Measurements from ENCODE around the gene PKIG.

Gene PKIG

GRCh38 chr20:44619294-44619693 lies 36.9 kb downstream of the PKIG start:
- no peak for DNase-seq (ENCODE audit: low read depth in 2 of 2)

- DNase-seq (ENCODE audit: low read depth in 2 of 2), result no peak
These were observed 37.7 kb downstream of the PKIG start for GRCh38 chr20:44620030-44620429.

GRCh38 chr20:44621325-44621724 lies 38.9 kb downstream of the PKIG start:
- no peak for DNase-seq (ENCODE audit: low read depth in 2 of 2)

GRCh38 chr20:44621939-44622338 lies 39.6 kb downstream of the PKIG start:
- no peak for DNase-seq (ENCODE audit: low read depth in 2 of 2)

GRCh38 chr20:44622501-44623270 lies 40.3 kb downstream of the PKIG start:
- no peak for DNase-seq (ENCODE audit: low read depth in 2 of 2)

- no peak for DNase-seq (ENCODE audit: low read depth in 2 of 2)
These were observed 41.8 kb downstream of the PKIG start for GRCh38 chr20:44624152-44624551.

- no peak for DNase-seq (ENCODE audit: low read depth in 2 of 2)
These were observed 42.4 kb downstream of the PKIG start for GRCh38 chr20:44624743-44625271.

GRCh38 chr20:44625361-44625760 lies 43.0 kb downstream of the PKIG start:
- DNase-seq (ENCODE audit: low read depth in 2 of 2), result no peak

- DNase-seq (ENCODE audit: low read depth in 2 of 2), result no peak
These were observed 43.9 kb downstream of the PKIG start for GRCh38 chr20:44626278-44626677.

GRCh38 chr20:44627364-44628010 lies 45.1 kb downstream of the PKIG start:
- no peak for DNase-seq (ENCODE audit: low read depth in 2 of 2)

- DNase-seq (ENCODE audit: low read depth in 2 of 2), result no peak
These were observed 46.6 kb downstream of the PKIG start for GRCh38 chr20:44629017-44629385.

- DNase-seq (ENCODE audit: low read depth in 2 of 2), result no peak
These were observed 47.2 kb downstream of the PKIG start for GRCh38 chr20:44629542-44629941.

GRCh38 chr20:44630297-44630696 lies 47.9 kb downstream of the PKIG start:
- DNase-seq (ENCODE audit: low read depth in 2 of 2), result no peak

- DNase-seq (ENCODE audit: low read depth in 2 of 2), result no peak
These were observed 49.8 kb downstream of the PKIG start for GRCh38 chr20:44632103-44632752.

- no peak for DNase-seq (ENCODE audit: low read depth in 2 of 2)
These were observed 50.9 kb downstream of the PKIG start for GRCh38 chr20:44633187-44633810.

- no peak for DNase-seq (ENCODE audit: low read depth in 2 of 2)
These were observed 51.7 kb downstream of the PKIG start for GRCh38 chr20:44633872-44634600.

GRCh38 chr20:44635877-44636276 lies 53.5 kb downstream of the PKIG start:
- DNase-seq (ENCODE audit: low read depth in 2 of 2), result no peak

- DNase-seq (ENCODE audit: low read depth in 2 of 2), result no peak
These were observed 54.7 kb downstream of the PKIG start for GRCh38 chr20:44637042-44637441.

GRCh38 chr20:44637522-44638372 lies 55.4 kb downstream of the PKIG start:
- no peak for DNase-seq (ENCODE audit: low read depth in 2 of 2)

GRCh38 chr20:44640522-44640921 lies 58.1 kb downstream of the PKIG start:
- DNase-seq (ENCODE audit: low read depth in 2 of 2), result no peak

GRCh38 chr20:44641325-44641724 lies 58.9 kb downstream of the PKIG start:
- no peak for DNase-seq (ENCODE audit: low read depth in 2 of 2)
